ENCODE results near the gene CTSF.

DNA sequence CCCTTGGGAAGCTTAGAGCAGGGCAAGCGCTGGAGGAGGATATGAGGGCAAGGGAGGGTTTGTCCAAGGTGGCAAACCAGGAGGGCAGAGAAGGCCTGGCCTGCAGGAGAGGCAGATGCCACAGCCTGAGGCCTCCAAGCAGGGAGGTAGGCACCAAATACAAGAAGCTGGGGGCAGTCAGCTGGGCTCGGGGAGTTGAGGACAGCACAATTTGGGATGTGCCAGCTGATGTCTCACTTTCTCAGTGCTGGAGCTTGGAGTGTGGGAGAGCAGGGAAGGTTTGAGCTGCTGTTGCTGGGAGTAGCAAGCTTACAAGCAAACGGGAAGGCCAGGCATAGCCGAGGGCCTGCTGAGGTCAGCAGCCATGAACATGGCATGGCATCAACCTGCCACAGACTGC lies 26.5 kb downstream of the CTSF start:
- TF ChIP-seq CTCF (IDR thresholded peaks at IDR 0.05) (no peak), POLR2A (IDR thresholded peaks at IDR 0.05) (no peak)
